GM18868 (cell line): ENCODE data around the gene POMC.
"Not testable (repeated sequence)": the region's sequence is repeated elsewhere in the genome, so short reads cannot be mapped to it uniquely, and the experiment has no call there.

ENCODE experiments used
- ATAC-seq: cut with Tn5 transposase; IDR thresholded peaks from one replicate; pipeline ENCODE4 v1.9.1; 2021; ENCODE audit warnings: mild to moderate bottlenecking, moderate library complexity; ENCODE audit not compliant: unreplicated experiment

The POMC gene

DNA sequence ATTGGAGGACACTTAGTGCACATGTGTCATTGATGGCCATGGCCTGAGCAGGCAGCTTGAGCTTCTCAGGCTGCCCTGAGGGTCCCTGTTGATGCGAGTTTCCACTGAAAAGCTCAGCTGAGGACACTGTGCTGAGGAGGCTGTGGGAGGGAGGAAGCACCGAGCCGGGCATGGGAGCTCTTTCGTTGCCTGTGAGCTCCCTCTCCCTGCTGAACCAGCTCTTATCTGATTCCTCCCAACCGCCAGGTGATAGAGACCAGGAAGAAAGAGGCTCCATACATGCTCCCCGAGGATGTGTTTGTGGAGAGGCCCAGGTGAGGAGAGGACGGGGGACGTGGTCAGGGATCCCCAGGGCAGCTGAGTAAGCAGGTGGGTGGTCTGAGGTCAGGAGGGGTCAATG lies 27.3 kb downstream of the POMC start:
- no peak for ATAC-seq

DNA sequence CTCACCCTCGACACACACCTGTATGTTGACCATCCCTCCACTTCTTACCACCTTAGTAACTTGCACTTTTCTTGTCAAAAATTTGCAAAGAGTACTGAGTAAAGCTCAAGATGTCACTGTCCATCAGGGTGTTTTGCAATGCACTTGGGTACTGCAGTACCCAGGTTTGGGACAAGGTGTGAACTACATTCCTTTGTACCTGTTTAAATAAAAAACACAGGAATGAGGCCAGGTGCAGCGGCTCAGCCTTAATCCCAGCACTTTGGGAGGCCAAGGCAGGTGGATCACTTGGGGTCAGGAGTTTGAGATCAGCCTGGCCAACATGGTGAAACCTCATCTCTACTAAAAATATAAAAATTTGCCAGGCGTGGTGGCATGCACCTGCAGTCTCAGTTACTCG lies 27.8 kb downstream of the POMC start:
- ATAC-seq = not testable (repeated sequence)

DNA sequence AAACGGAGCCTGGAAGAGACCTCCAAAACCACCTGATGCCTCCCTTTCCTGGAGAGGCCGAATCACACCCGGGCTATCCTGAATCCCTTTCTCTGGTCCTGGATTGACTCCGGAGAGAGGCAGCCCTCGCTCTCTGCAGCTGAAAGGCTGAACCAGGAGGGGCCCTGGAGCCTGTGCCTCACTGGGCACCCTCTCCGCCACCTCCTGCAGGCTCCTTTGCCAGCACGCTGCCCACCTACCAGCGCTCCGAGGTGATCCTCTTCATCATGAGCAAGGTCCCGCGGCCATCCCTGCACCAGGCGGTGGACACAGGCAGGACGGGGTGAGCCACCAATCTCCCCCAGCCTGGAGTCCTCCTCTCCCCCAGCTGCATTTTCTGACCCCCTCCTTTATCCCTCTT lies 35.7 kb downstream of the POMC start:
- ATAC-seq = no peak

DNA sequence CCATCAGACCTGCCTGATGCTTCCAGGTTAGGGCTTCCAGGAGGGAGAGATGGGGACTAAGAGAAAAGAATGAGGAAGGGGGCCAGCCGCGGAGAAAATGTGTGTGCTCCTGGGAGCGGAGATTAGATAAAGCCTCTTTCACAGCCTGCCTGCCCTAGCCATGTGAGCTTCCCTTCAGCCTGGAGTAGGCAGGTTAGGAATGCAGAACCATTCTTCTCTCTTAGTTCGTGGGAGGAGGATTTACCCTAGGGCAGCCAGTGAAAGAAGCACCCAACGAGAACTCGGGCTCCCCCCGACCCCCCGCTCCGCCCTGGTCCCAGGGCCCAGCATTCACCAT lies 36.1 kb downstream of the POMC start:
- ATAC-seq = no peak

DNA sequence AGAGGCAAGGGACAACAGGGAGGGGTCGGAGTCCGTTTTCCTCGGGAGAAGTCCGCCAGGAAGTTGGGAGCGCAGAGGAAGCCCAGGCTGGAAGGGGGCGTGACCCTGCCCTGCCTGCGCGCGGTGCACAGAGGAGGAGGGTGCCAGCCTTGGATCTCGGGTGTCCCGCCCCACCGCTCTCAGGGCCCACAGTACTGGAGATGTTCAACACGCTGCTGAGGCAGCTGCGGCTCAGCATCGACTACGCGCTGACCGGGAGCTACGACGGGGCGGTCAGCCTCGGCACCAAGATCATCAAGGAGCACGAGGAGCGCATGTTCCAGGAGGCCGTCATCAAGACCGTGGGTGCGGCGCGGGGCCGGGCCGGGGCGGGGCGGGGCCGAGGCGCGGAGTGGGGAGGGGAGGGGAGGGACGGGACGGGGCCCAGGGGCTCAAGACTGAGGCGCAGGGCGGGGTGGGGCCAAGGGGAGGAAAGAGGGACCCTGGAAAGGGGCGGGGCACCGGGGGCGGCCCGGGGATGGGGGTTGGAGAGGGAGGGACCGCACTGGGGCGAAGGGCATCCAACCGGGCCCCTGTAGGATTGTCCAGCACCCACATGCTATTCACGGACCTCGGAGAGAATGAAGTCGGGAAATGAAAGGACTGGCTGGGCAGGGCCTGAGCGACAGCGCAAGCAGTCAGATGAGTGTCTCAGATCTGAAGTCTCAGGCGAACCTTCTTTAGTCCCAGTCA lies 36.6 kb downstream of the POMC start:
- ATAC-seq = no peak

DNA sequence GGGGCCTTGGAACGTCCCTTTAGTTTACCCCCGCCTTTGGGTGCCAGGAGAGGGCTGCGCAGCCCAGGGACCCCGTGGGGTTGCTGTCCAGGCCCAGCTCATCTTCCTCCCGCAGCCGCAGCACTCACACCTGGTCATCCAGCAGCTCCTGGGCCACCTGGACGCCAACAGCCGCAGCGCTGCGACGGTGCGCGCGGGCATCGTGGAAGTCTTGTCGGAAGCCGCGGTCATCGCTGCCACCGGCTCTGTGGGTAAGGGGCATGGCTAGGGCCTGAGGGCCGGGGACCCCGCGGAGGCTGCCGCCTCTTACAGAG lies 37.2 kb downstream of the POMC start:
- no peak for ATAC-seq

DNA sequence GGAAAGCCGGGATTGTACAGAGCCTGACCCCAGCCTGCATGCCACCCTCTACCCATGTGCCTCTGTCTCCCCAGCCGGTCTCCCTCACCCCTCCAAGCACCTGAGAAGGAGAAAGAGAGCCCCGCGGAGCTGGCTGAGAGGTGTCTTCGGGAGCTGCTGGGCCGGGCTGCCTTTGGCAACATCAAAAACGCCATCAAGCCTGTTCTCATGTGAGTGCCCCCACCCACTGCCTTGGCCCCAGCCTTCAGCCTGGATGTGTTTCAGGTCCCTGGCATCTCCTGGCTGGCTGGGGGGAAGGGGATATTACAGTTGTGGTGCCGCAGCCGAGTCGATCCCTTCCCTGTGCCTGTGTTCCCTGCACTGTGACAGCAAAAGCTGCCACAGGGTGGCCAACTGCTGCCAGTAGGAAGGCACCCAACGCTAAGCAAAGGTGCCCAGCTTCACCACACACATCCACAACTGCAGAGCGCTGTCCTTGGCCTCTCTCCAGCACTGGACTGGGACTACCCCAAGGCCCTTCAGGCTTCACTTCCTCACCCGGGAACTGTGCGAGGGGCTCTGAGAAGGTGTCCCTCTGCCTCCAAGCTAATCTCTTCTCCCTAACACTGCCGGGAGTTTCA lies 38.4 kb downstream of the POMC start:
- ATAC-seq = no peak

DNA sequence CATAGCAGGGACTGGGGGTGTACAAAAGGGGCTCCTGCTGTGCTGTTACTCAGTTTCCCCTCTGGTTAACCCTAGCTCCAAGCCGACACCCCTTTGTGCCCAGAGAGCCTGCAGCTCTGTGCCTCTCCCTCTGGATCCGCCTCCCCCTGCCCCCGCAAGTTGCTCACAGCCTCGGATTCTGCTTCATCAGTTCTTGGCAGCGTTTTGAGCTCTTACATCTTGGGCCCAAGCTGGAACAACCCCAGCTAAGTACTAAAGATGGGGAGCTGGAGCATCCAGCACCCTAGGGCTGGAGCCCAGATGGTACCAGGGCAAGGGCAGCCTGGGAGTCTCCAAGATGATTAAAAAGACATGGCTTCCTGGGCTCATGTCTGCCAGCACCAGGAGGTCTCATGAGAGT lies 40.7 kb downstream of the POMC start:
- no peak for ATAC-seq

DNA sequence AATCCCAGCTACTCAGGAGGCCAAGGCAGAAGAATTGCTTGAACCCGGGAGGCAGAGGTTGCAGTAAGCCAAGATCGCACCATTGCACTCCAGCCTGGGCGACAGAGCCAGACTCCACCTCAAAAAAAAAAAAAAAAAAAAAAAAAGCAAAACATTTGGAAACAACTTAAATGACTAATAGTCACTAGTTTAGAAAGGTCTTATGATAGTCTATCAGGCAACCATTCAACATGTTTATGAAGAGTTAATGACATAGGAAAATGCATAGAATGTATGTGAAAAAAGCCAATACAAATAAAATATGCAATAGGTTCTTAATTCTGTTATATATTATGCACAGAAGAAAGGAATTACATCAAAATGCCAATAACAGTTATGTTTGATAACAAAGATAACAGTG lies 41.3 kb downstream of the POMC start:
- not testable (repeated sequence) for ATAC-seq

DNA sequence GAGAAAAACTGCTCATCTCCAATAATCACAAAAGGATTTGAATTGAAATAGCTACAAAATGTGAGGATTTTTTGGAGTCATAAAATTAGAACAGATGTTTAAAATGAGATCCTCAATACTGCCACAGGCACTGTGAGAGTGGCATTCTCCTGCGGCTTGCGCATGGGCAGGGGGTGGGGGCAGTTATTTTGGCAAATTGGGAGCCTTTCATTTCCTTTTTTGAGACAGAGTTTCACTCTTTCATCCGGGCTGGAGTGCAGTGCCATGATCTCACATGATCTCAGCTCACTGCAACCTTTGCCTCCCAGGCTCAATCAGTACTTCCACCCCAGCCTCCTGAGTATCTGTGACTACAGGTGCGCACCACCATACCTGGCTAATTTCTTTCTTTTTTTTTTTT lies 42.4 kb downstream of the POMC start:
- ATAC-seq = no peak

DNA sequence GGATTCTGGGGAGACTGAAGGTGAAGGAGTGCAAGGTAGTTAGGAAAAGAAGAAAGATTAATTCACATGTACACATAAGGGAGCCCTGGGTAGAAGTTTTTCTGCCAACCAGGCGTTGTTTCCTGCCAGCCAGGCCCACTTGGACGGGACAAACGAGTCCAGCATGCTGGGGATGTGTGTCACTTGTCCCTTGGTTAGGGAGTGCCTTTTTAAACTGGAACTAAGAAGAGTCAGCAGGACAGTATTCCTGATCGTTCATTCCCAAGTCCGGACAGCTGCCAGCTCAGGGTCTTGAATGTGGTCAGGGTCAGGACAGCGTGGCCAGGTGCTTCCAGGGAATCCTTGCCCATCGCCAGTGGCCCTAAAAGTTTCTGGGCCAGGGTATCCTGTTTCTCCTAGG lies 43.2 kb downstream of the POMC start:
- ATAC-seq = no peak

DNA sequence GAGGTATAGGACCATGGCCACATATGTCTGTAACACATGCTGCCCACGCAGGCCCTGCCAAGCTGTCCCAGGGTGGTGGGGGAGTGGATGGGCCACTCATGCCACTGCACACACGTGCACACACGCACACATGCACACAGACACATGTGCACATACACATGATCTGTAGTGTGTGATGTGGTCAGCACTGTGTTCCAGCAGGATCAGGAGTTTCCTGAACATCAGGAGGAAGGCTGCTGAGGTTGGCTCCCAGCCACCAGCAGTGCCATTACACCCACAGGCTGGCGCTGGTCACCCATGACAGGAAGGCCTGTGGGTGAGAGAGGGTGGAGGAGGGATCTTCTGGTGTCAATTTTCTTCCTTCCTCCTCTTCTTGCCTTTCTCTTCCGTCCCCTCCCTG lies 44.7 kb downstream of the POMC start:
- ATAC-seq = no peak

DNA sequence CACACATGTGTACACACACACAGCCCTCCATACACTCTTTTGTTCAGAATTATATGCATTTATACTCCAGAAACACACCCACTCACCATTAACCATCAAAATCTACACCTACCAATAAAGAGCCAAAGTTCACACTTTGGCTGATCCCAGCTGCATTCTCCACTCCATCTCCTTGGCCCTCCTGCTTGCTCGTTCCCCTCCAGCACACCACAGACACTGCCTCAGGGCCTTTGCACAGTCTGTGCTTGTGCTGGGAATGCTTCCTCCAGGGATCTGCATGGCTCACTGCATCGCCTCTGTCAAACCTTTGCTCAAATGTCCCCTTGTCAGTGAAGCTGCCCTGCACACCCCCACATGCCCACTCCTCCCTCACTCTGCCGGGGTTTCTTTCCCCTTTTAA lies 46.0 kb downstream of the POMC start:
- no peak for ATAC-seq

DNA sequence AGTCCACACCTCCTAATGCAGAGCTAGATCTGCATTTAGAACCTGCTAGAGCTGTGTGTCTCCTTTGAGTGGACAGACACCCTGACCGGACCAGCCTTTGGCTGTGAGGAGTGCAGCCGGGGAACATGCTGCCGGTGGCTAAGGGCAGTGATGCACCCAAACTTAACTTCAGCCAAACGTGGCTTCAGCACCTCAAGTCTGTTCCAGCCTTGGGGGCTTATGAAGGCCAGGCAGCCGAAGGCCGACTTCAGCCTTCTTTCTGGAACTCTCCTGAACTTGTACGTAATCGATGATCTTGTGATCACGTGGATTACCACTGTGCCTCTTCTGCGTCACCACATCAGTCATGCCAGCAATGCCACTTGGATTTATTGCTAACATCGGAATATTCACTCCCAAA lies 49.1 kb downstream of the POMC start:
- no peak for ATAC-seq

DNA sequence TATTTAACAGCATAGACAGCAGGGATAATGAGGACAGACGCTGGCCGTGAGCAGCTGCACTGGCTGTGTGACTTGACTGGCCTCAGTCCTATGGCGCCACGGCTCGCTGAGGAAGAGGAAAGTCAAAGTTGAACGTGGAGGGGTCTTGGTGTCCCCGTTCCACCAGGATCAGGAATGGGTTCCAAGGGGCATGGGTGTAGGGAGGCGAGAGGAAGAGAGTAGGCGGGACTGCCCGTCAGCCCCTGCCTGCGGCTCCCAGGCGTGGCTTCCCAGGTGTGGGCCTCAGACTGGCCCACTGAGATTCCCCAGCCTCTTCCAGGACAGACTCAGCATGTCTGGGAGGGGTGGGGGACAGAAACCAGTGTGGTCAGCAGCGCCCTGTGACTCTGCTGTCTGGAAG lies 51.4 kb downstream of the POMC start:
- no peak for ATAC-seq

DNA sequence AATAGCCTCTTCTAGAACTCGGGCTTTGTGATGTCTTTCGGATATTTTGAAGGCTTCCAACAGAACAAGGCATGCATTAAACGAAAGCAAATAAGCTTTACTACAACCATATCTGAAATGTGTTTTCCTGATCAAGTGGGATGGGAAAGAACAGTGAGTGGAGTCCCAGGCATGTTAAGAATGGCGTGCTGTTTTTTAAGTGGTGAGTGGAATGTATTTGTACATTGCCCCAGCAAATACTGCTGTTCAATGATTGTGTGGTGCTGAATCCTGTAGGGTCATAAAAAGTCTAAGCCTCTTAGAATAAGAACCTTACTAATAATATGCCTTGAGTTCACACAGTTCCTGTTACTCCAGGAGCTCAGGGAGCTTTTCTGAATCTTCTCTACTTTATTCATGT lies 52.5 kb downstream of the POMC start:
- no peak for ATAC-seq

DNA sequence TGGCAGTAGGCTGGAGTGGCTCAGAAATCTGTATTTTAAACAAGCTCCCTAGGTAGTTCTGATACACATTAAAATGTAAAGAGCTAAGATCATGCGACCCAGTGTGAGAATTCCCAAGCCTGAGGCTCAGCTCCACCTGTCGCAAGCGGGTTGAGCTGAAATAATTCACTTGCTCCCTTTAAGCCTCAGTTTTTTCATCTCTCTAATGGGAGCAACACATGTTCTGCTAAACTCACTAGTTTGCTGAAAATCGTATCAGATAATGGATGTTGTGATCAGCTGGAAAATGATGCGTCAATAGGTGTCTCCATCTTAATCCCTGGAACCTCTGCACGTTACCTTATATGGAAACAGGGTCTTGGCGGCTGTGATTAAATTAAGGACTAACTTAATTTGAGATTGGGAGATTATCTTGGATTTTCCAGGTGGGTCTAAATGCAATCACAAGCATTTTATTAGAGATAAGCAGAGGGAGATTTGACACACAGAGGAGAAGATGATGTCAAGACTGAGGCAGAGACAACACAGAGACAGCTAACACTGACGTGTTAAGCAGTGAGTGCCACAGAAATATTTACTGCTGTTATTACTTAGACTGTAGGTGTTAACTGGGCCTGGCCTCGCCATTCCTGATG lies 53.0 kb downstream of the POMC start:
- ATAC-seq = no peak

DNA sequence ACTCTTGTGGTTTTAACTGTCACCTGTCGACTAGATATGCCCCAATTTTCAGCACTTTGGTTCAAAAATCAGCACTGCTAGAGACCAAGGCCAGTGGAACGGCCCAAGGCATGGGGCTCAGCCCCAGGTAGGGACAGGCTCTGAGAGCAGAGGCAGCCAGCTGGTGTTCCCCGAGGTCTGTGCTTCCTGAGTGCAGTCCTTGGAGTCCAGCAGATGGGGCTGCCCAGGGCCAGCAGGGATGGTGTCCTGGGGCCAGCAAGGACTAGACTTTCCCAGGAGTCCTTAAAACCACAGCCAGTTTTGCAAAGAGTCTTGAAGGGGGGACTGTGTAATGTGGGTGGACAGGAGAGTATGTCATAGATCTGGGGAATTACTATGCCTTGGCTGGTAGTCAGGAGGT lies 56.3 kb downstream of the POMC start:
- ATAC-seq = no peak
